Astrocyte of the spinal cord (primary cell): ENCODE results near the gene STK39.

Experiments used
- DNase-seq: peaks from one replicate; pipeline ENCODE4 v3.0.0; 2011; ENCODE audit warnings: low read depth, low spot score
- H3K4me3 ChIP-seq: 2 replicates; pipeline ENCODE4 v1.5.1; 2011; ENCODE audit warnings: low read depth, mild to moderate bottlenecking, low read length, moderate library complexity
- CTCF ChIP-seq: IDR thresholded peaks from 2 replicates; pipeline ENCODE4 v1.5.1; 2012; ENCODE audit warnings: low read depth, mild to moderate bottlenecking, low read length, inconsistent platforms
- in situ Hi-C: cut with HindIII; loops from 2 replicates; pipeline ENCODE4 v1.10.0; 2017; ENCODE audit warnings: low sequenced_read_pairs

The STK39 gene

GRCh38 chr2:168033966-168034365 lies 213.4 kb downstream of the STK39 start:
- TF ChIP-seq CTCF, result no peak
- no peak overlapping the region for H3K4me3 ChIP-seq
- in situ Hi-C loops, result no loop called here
- DNase-seq, result no peak

GRCh38 chr2:168032091-168032490 lies 215.3 kb downstream of the STK39 start:
- TF ChIP-seq CTCF, result no peak
- H3K4me3 ChIP-seq, result no peak overlapping the region
- in situ Hi-C loops, result no loop called here
- no peak for DNase-seq

GRCh38 chr2:168030862-168031624 lies 216.4 kb downstream of the STK39 start:
- peak; percentile 74 for DNase-seq

GRCh38 chr2:168029071-168029470 lies 218.3 kb downstream of the STK39 start:
- peak; percentile 20 for DNase-seq
- no peak for TF ChIP-seq CTCF
- no peak overlapping the region for H3K4me3 ChIP-seq
- in situ Hi-C loops, result no loop called here

More at GRCh38 chr2:168030862-168031624, 216.4 kb downstream of the STK39 start:
- in situ Hi-C loops, result no loop called here
- no peak for TF ChIP-seq CTCF
- H3K4me3 ChIP-seq, result no peak overlapping the region

GRCh38 chr2:168028362-168028761 lies 219.0 kb downstream of the STK39 start:
- no peak for TF ChIP-seq CTCF
- DNase-seq, result no peak
- no peak overlapping the region for H3K4me3 ChIP-seq
- in situ Hi-C loops, result no loop called here

- no peak for DNase-seq
- H3K4me3 ChIP-seq, result no peak overlapping the region
- TF ChIP-seq CTCF, result no peak
- in situ Hi-C loops, result no loop called here
These were observed 221.8 kb downstream of the STK39 start for GRCh38 chr2:168025487-168026202.
